PC-9 (cell line): ENCODE data around the gene NUDCD3. TPM values are rescaled to one million over a fixed set of nuclear protein-coding genes. Genes with fewer than 3 reads are reported as not detected.

Experiments used
- BruUV-seq: library from RNA; stranded (reverse); fragments of 400-500 nt; replicated peaks from 2 replicates; lab custom pipeline; 2021; lab: Mats Ljungman, UMichigan
- CTCF ChIA-PET: fragments of 300-600 bp; sonication (Branson Sonifier 250); formaldehyde crosslinking; loops from one replicate; lab custom pipeline; 2022; ENCODE audit warnings: antibody characterized with exemption; lab: Charles Lee
- POLR2A ChIA-PET: fragments of 300-600 bp; sonication (Branson Sonifier 250); formaldehyde crosslinking; loops from one replicate; lab custom pipeline; 2022; ENCODE audit warnings: antibody characterized with exemption; ENCODE audit not compliant: unreplicated experiment; lab: Charles Lee
- DNase-seq, 2 experiments: peaks; one replicate each; pipeline versions ENCODE4 v3.0.0 to v3.0.0-alpha.2; 2015 to 2022; ENCODE audit warnings: mixed read lengths in 1 of 2
- H2AFZ ChIP-seq: fragments of 200-600 bp; sonication (generic); 2 replicates; pipeline ENCODE4 v1.8.1; 2017; ENCODE audit warnings: antibody characterized with exemption
- H3F3A ChIP-seq: fragments of 200-600 bp; sonication (generic); 2 replicates; pipeline ENCODE4 v1.8.1; 2017; ENCODE audit warnings: antibody characterized with exemption, mild to moderate bottlenecking, low read depth; ENCODE audit not compliant: insufficient read depth
- H3K27ac ChIP-seq: fragments of 200-600 bp; sonication (generic); 2 replicates; pipeline ENCODE4 v1.6.1; 2016; ENCODE audit warnings: mixed run types
- H3K27me3 ChIP-seq: fragments of 200-600 bp; sonication (generic); 2 replicates; pipeline ENCODE4 v1.6.1; 2016; ENCODE audit warnings: low read depth, mixed run types; ENCODE audit not compliant: insufficient read depth
- H3K36me3 ChIP-seq: fragments of 200-600 bp; sonication (generic); 2 replicates; pipeline ENCODE4 v1.6.1; 2016; ENCODE audit warnings: low read depth, mixed run types
- H3K4me1 ChIP-seq: fragments of 200-600 bp; sonication (generic); replicated peaks from 2 replicates; pipeline ENCODE4 v1.6.1; 2016; ENCODE audit warnings: mixed run types; ENCODE audit not compliant: insufficient read depth
- H3K4me2 ChIP-seq: fragments of 200-600 bp; sonication (generic); 2 replicates; pipeline ENCODE4 v1.6.1; 2017; ENCODE audit warnings: mixed run types
- H3K4me3 ChIP-seq: fragments of 200-600 bp; sonication (generic); 2 replicates; pipeline ENCODE4 v1.6.1; 2016; ENCODE audit warnings: mixed run types
- H3K79me2 ChIP-seq: fragments of 200-600 bp; sonication (generic); 2 replicates; pipeline ENCODE4 v1.6.1; 2017; ENCODE audit warnings: low read depth, mixed run types
- H3K9me2 ChIP-seq: fragments of 200-600 bp; sonication (generic); 2 replicates; pipeline ENCODE4 v1.8.1; 2017; ENCODE audit warnings: mild to moderate bottlenecking; ENCODE audit not compliant: insufficient read depth
- H3K9me3 ChIP-seq: fragments of 200-600 bp; sonication (generic); 2 replicates; pipeline ENCODE4 v1.8.1; 2016; ENCODE audit warnings: low read depth; ENCODE audit not compliant: insufficient read depth
- H4K20me1 ChIP-seq: fragments of 200-600 bp; sonication (generic); 2 replicates; pipeline ENCODE4 v1.8.1; 2017; ENCODE audit not compliant: insufficient read depth
- EZH2 ChIP-seq: fragments of 200-600 bp; sonication (generic); IDR thresholded peaks from 2 replicates; pipeline ENCODE4 v1.8.0; 2017; ENCODE audit warnings: antibody characterized with exemption, low read depth
- intact Hi-C: fragments of 100-400 bp; cut with micrococcal nuclease; formaldehyde crosslinking; loops from one replicate; pipeline ENCODE4 v1.10.0; 2022; ENCODE audit not compliant: unreplicated experiment
- total RNA-seq: library from RNA; stranded (reverse); gene quantifications from 2 replicates; pipeline ENCODE4 v1.2.3, GENCODE V29; 2021
- TF ChIP-seq, protein P1 (sequence below): fragments of 200-600 bp; sonication (generic); conservative IDR thresholded peaks from 2 replicates; pipeline ENCODE4 v1.6.1; 2017; ENCODE audit warnings: mixed run types, antibody characterized with exemption, mild to moderate bottlenecking, moderate library complexity

NUDCD3 gene
- total RNA-seq, 1 experiment from 2014 or later = 149 TPM

DNA sequence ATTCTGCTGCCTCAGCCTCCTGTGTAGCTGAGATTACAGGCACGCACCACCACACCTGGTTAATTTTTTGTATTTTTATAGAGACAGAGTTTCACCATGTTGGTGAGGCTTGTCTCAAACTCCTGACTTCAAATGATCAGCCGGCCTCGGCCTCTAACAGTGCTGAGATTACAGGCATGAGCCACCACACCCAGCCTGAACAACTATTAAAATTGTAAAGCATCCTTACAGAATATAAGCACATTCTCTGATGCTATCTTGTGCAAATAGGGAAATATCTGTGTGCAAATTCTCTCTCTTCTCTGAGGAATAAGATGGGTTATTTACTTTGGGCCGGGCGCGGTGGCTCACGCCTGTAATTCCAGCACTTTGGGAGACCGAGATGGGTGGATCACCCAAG is 12.5 kb downstream of the NUDCD3 start:
- Histone ChIP-seq H3K27me3 (no peaks in the 10 kb centered on the region), H4K20me1 (peaks cover 23% of the 10 kb centered on the region), H2AFZ (no peak overlapping the region), H3K9me2 (no peaks in the 10 kb centered on the region), H3K4me1 (peaks cover 22% of the 10 kb centered on the region), H3K27ac (no peak overlapping the region), H3K4me3 (no peak overlapping the region), H3K4me2 (no peak overlapping the region), H3K9me3 (no peaks in the 10 kb centered on the region), H3K36me3 (peaks cover 76% of the 10 kb centered on the region), H3K79me2 (peaks cover 66% of the 10 kb centered on the region), H3F3A (peaks cover 31% of the 10 kb centered on the region)
- no TSS peak for BruUV-seq
- DNase-seq = no peak
- CTCF ChIA-PET = interaction anchor here (0.6 to 1.2 kb wide), 2 partner anchors 405 to 458 kb away, joined by 6 to 8 read pairs; no protein-coding TSS in a partner anchor
- intact Hi-C loops = loop anchor here (1.0 to 5.0 kb wide), 4 partner anchors 130 to 406 kb away; no protein-coding TSS in a partner anchor
- POLR2A ChIA-PET = no interaction called here
- TF ChIP-seq EZH2 = no peak
- TF ChIP-seq, protein P1, sequence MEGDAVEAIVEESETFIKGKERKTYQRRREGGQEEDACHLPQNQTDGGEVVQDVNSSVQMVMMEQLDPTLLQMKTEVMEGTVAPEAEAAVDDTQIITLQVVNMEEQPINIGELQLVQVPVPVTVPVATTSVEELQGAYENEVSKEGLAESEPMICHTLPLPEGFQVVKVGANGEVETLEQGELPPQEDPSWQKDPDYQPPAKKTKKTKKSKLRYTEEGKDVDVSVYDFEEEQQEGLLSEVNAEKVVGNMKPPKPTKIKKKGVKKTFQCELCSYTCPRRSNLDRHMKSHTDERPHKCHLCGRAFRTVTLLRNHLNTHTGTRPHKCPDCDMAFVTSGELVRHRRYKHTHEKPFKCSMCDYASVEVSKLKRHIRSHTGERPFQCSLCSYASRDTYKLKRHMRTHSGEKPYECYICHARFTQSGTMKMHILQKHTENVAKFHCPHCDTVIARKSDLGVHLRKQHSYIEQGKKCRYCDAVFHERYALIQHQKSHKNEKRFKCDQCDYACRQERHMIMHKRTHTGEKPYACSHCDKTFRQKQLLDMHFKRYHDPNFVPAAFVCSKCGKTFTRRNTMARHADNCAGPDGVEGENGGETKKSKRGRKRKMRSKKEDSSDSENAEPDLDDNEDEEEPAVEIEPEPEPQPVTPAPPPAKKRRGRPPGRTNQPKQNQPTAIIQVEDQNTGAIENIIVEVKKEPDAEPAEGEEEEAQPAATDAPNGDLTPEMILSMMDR = no peak

DNA sequence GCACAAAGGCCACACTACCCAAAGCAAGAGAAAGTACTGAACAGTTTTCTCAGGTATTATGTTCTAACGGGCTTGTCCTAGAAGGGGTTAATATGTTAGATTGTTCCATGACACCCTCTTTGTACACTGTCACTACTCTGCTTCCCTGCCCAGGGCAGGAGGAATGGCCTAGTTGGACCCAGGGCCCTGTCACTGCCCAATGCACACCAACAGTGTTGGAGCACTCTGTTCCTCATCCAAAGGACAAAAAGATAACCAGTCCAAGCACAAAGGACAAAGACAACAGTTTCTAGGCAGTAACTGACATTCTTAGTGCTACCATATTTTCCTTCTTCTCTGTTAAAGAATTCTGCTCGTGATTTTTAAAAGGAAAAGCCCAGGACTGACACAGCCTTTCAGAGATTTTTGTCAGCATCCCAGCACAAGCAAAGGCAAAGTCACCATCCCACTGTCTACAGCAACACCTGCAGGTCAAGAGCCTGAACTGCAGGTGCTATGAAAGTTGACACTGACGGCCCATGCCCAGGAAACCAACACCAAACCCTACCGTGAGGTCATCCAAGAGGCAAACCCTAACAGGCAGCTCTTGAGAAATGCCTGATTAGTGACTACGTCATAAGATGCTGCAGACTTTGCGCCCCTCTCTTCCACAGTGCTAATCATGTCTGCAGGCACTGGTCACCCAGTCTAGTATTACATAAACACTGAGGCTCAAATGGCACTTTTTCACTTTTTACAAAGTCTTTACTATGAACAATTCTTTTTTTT is 13.2 kb downstream of the NUDCD3 start:
- Histone ChIP-seq H3K4me1 (peaks cover 29% of the 10 kb centered on the region), H3K9me3 (no peaks in the 10 kb centered on the region), H3K4me2 (no peak overlapping the region), H3K4me3 (no peak overlapping the region), H3K9me2 (no peaks in the 10 kb centered on the region), H3K36me3 (peaks cover 73% of the 10 kb centered on the region), H3K79me2 (peaks cover 66% of the 10 kb centered on the region), H3K27me3 (no peaks in the 10 kb centered on the region), H3K27ac (no peak overlapping the region), H3F3A (peaks cover 31% of the 10 kb centered on the region), H2AFZ (no peak overlapping the region), H4K20me1 (peaks cover 29% of the 10 kb centered on the region)
- no peak for TF ChIP-seq EZH2
- TF ChIP-seq, protein P1 = peak; percentile 99
- peak; percentile 79 to 87 for DNase-seq
- no TSS peak for BruUV-seq
- POLR2A ChIA-PET = no interaction called here
- intact Hi-C loops = loop anchor here (1.0 to 5.0 kb wide), 4 partner anchors 129 to 405 kb away; no protein-coding TSS in a partner anchor
- CTCF ChIA-PET = interaction anchor here (1.2 kb wide), 1 partner anchor 405 kb away, joined by 6 read pairs; no protein-coding TSS in a partner anchor

DNA sequence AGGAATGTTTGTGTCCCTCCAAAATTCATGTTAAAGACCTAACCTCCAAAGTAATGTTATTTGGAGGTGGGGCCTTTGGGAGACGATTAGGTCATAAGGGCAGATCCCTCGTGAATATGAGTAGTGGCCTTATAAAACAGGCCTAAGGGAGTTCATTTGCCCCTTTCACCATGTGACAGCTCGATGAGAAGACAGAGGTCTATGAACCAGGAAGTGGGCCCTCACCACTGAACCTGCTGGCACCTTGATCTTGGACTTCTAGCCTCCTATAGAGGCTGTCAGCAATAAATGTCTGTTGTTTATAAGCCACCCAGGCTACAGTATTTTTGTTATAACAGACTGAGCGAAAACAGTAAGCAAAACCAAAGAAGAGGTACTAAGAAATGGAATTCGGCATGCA is 14.1 kb downstream of the NUDCD3 start:
- H3K9me2 ChIP-seq = no peaks in the 10 kb centered on the region
- peaks cover 32% of the 10 kb centered on the region for H4K20me1 ChIP-seq
- POLR2A ChIA-PET = interaction anchor here (0.8 kb wide), 1 partner anchor 573 kb away, joined by 3 read pairs; no protein-coding TSS in a partner anchor
- no peak overlapping the region for H2AFZ ChIP-seq
- H3K27me3 ChIP-seq = no peaks in the 10 kb centered on the region
- peaks cover 29% of the 10 kb centered on the region for H3K4me1 ChIP-seq
- CTCF ChIA-PET = interaction anchor here (0.6 kb wide), 1 partner anchor 553 kb away, joined by 4 read pairs; no protein-coding TSS in a partner anchor
- BruUV-seq = no TSS peak
- no peak overlapping the region for H3K27ac ChIP-seq
- H3K4me3 ChIP-seq = no peak overlapping the region
- intact Hi-C loops = loop anchor here (5.0 kb wide), 1 partner anchor 264 kb away; no protein-coding TSS in a partner anchor
- peaks cover 31% of the 10 kb centered on the region for H3F3A ChIP-seq
- peaks cover 69% of the 10 kb centered on the region for H3K79me2 ChIP-seq
- TF ChIP-seq, protein P1 = no peak
- TF ChIP-seq EZH2 = no peak
- DNase-seq = no peak
- H3K9me3 ChIP-seq = no peaks in the 10 kb centered on the region
- no peak overlapping the region for H3K4me2 ChIP-seq
- H3K36me3 ChIP-seq = peaks cover 73% of the 10 kb centered on the region
